GM12878 (cell line): ENCODE data around the gene HTD2. TPM values are rescaled to one million over a fixed set of nuclear protein-coding genes. Genes with fewer than 3 reads are reported as not detected.

Source experiments
- ATAC-seq: fragments of 200-7000 bp; cut with Tn5 transposase; 3 replicates; pipeline ENCODE4 v1.9.1; 2020; ENCODE audit warnings: mild to moderate bottlenecking, moderate library complexity
- BruUV-seq: library from RNA; stranded (reverse); fragments of 400-500 nt; replicated peaks from 2 replicates; lab custom pipeline; 2021; lab: Mats Ljungman, UMichigan
- CTCF ChIA-PET: fragments of 300-600 bp; sonication (Branson Sonifier 250); formaldehyde crosslinking; extraction: SDS; loops from one replicate; lab custom pipeline; 2021; ENCODE audit warnings: inconsistent platforms; lab: Yijun Ruan, JAX
- POLR2A ChIA-PET: fragments of 350-600 bp; formaldehyde crosslinking; extraction: SDS; loops from one replicate; lab custom pipeline; 2021; ENCODE audit warnings: inconsistent platforms; lab: Charles Lee
- RAD21 ChIA-PET: fragments of 300-600 bp; sonication (Branson Sonifier 250); formaldehyde crosslinking; loops from one replicate; lab custom pipeline; 2023; ENCODE audit warnings: antibody characterized with exemption; ENCODE audit not compliant: unreplicated experiment; lab: Charles Lee
- SMC1A ChIA-PET: fragments of 300-600 bp; sonication (Branson Sonifier 250); formaldehyde crosslinking; loops from one replicate; lab custom pipeline; 2023; ENCODE audit not compliant: unreplicated experiment, uncharacterized antibody; lab: Charles Lee
- DNase-seq: peaks from one replicate; pipeline ENCODE4 v3.0.0-alpha.2; 2011; ENCODE audit warnings: low read depth, low spot score
- FAIRE-seq: peaks from 3 replicates; lab custom pipeline; 2011; peaks lifted over from hg19 to GRCh38; lab: Jason Lieb, UNC
- H2AFZ ChIP-seq: 2 replicates; pipeline ENCODE4 v1.6.0; 2011; ENCODE audit warnings: low read depth, low read length, control low read depth; ENCODE audit not compliant: control insufficient read depth
- H3K27ac ChIP-seq: 2 replicates; pipeline ENCODE4 v1.5.1; 2011; ENCODE audit warnings: control low read depth; ENCODE audit not compliant: control insufficient read depth, insufficient read depth
- H3K27me3 ChIP-seq, 2 experiments: replicated peaks in 1 of 2; 2 replicates each; pipeline versions ENCODE4 v1.6.0 to v1.6.1; 2011; ENCODE audit warnings: low read length in 1 of 2; ENCODE audit not compliant: control insufficient read depth in 2 of 2, insufficient read depth in 2 of 2
- H3K36me3 ChIP-seq, 2 experiments: 2 replicates each; pipeline ENCODE4 v1.5.1; 2011; ENCODE audit warnings: low read length in 1 of 2; ENCODE audit not compliant: control insufficient read depth in 2 of 2, insufficient read depth in 2 of 2
- H3K4me1 ChIP-seq: 2 replicates; pipeline ENCODE4 v1.6.1; 2011; ENCODE audit warnings: mild to moderate bottlenecking, low read length, moderate library complexity, mixed read lengths; ENCODE audit not compliant: control insufficient read depth, insufficient read depth
- H3K4me2 ChIP-seq: 2 replicates; pipeline ENCODE4 v1.6.0; 2011; ENCODE audit warnings: control low read depth; ENCODE audit not compliant: control insufficient read depth, insufficient read depth
- H3K4me3 ChIP-seq: fragments of 200-600 bp; sonication (generic); 2 replicates; pipeline ENCODE4 v1.5.1; 2016
- H3K79me2 ChIP-seq: 2 replicates; pipeline ENCODE4 v1.6.0; 2011; ENCODE audit warnings: low read length; ENCODE audit not compliant: control insufficient read depth, insufficient read depth
- H3K9ac ChIP-seq: 2 replicates; pipeline ENCODE4 v1.8.0; 2011; ENCODE audit warnings: low read length, control low read depth, mixed read lengths; ENCODE audit not compliant: control insufficient read depth, insufficient read depth
- H3K9me3 ChIP-seq: replicated peaks from 3 replicates; pipeline ENCODE4 v1.5.1; 2011; ENCODE audit warnings: mild to moderate bottlenecking, low read length; ENCODE audit not compliant: control insufficient read depth, insufficient read depth
- H4K20me1 ChIP-seq: 2 replicates; pipeline ENCODE4 v1.6.0; 2011; ENCODE audit not compliant: control insufficient read depth, insufficient read depth
- RAD51 ChIP-seq: fragments of 450-650 bp; IDR thresholded peaks from 2 replicates; pipeline ENCODE4 v1.6.1; 2016; ENCODE audit warnings: moderate library complexity, mild to moderate bottlenecking, inconsistent platforms
- ZBTB33 ChIP-seq: fragments of 450-650 bp; IDR thresholded peaks from 2 replicates; pipeline ENCODE4 v1.6.1; 2017; ENCODE audit warnings: mild to moderate bottlenecking
- WGBS: methylation state at CpG from one replicate; pipeline ENCODE4 v1.1.6; 2016; ENCODE audit warnings: low lambda C conversion rate; ENCODE audit not compliant: insufficient replicate concordance, insufficient coverage; ENCODE audit errors: missing lambda C conversion rate; 5-methylcytosine and 5-hydroxymethylcytosine counted together
- in situ Hi-C: fragments of 300-500 bp; cut with MboI; formaldehyde crosslinking; loops from 9 replicates; pipeline ENCODE4 v1.14.3; 2018; ENCODE audit warnings: mixed read lengths
- intact Hi-C: fragments of 100-400 bp; cut with micrococcal nuclease; formaldehyde crosslinking; loops from one replicate; pipeline ENCODE4 v1.14.2; 2022; ENCODE audit not compliant: unreplicated experiment
- polyA plus RNA-seq, 11 experiments: library from polyadenylated mRNA; depleted of rRNA in 4 of 11; unstranded in 6 of 11; stranded (reverse) in 5 of 11; fragments of >200 nt; fragmentation: Nextera tagmentation in 4 of 11; fragmentation: Illumina TruSeq in 1 of 11; extraction: Ambion mirVana in 4 of 11; extraction: Trizol in 1 of 11; gene quantifications; 1 replicate in 1 of 11; 2 replicates in 10 of 11; pipeline versions ENCODE4 v1.2.1 to v1.2.3, GENCODE V29; 2011 to 2016; ENCODE audit warnings: inconsistent platforms in 2 of 11, missing spikeins in 2 of 11, low read depth in 1 of 11
- total RNA-seq, 4 experiments: library from RNA; depleted of rRNA in 3 of 4; stranded (reverse); fragments of >200 nt in 3 of 4; fragmentation: Illumina TruSeq in 1 of 4; extraction: Trizol in 1 of 4; gene quantifications; 2 replicates each; pipeline versions ENCODE4 v1.2.1 to v1.2.3, GENCODE V29; 2013 to 2021
- TF ChIP-seq, protein P1 (sequence below): fragments of 450-650 bp; formaldehyde crosslinking; IDR thresholded peaks from 2 replicates; pipeline ENCODE4 v1.4.0; 2020; ENCODE audit warnings: mild to moderate bottlenecking, moderate library complexity

HTD2 gene
- total and polyA plus RNA-seq, 10 of the 15 experiments (the other 5 are each of a cell fraction or from before 2014, with no cell fraction given): 5.9 to 24.7 (median 9.5) TPM

DNA sequence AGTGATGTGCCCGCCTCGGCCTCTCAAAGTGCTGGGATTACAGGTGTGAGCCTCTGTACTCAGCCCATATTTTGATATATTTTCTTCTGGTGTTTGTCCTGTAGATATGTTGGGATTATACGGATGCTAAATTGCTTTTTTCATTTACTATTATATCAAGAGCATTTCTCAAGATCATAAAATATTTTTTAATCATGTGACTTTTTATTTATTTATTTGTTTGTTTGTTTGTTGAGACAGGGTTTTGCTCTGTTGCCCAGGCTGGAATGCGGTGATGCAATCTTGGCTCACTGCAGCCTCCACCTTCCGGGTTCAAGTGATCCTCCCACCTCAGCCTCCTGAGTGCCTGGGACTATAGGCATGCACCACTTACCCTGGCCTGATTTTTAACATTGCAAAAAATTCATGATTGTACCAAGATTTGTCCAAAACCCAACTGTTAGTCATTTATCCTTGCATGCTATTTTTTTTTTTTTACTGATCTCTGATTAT, 23.6 kb downstream of the HTD2 start:
- ChIA-PET CTCF (interaction anchor here (0.9 to 4.3 kb wide), 7 partner anchors 8 to 204 kb away, joined by 3 to 20 read pairs (median 4); partner anchors contain the start of genes HTD2 and RPP14), POLR2A (interaction anchor here (0.6 kb wide), 1 partner anchor 676 kb away, joined by 4 read pairs; no protein-coding TSS in a partner anchor), SMC1A (interaction anchor here (13.1 kb wide), 1 partner anchor 20 kb away, joined by 324 read pairs; no protein-coding TSS in a partner anchor), RAD21 (no interaction called here)
- DNase-seq (no peak), FAIRE-seq (no peak), ATAC-seq (no peak)
- Histone ChIP-seq H3K36me3 (no peaks in the 10 kb centered on the region), H3K4me1 (peaks cover 12% of the 10 kb centered on the region), H3K4me3 (no peak overlapping the region), H3K4me2 (no peak overlapping the region), H3K9me3 (no peaks in the 10 kb centered on the region), H4K20me1 (no peaks in the 10 kb centered on the region), H3K9ac (no peak overlapping the region), H3K27me3 (no peaks in the 10 kb centered on the region), H2AFZ (no peak overlapping the region), H3K27ac (no peak overlapping the region), H3K79me2 (peaks cover 10% of the 10 kb centered on the region)
- 86% methylated on average over 5 of the region's 5 CpGs for WGBS
- in situ Hi-C loops (loop anchor here (5.0 to 10.0 kb wide), 3 partner anchors 82 to 205 kb away; partner anchors contain the start of gene ACOX2), intact Hi-C loops (no loop called here)
- BruUV-seq: no TSS peak
- TF ChIP-seq, protein P1, sequence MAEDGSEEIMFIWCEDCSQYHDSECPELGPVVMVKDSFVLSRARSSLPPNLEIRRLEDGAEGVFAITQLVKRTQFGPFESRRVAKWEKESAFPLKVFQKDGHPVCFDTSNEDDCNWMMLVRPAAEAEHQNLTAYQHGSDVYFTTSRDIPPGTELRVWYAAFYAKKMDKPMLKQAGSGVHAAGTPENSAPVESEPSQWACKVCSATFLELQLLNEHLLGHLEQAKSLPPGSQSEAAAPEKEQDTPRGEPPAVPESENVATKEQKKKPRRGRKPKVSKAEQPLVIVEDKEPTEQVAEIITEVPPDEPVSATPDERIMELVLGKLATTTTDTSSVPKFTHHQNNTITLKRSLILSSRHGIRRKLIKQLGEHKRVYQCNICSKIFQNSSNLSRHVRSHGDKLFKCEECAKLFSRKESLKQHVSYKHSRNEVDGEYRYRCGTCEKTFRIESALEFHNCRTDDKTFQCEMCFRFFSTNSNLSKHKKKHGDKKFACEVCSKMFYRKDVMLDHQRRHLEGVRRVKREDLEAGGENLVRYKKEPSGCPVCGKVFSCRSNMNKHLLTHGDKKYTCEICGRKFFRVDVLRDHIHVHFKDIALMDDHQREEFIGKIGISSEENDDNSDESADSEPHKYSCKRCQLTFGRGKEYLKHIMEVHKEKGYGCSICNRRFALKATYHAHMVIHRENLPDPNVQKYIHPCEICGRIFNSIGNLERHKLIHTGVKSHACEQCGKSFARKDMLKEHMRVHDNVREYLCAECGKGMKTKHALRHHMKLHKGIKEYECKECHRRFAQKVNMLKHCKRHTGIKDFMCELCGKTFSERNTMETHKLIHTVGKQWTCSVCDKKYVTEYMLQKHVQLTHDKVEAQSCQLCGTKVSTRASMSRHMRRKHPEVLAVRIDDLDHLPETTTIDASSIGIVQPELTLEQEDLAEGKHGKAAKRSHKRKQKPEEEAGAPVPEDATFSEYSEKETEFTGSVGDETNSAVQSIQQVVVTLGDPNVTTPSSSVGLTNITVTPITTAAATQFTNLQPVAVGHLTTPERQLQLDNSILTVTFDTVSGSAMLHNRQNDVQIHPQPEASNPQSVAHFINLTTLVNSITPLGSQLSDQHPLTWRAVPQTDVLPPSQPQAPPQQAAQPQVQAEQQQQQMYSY (CRISPR knock-in tag): no peak
- TF ChIP-seq RAD51 (no peak), ZBTB33 (no peak)
